ENCODE results near the gene CLEC3A. TPM values are rescaled to one million over a fixed set of nuclear protein-coding genes. Genes with fewer than 3 reads are reported as not detected.
"Not testable (repeated sequence)": the region's sequence is repeated elsewhere in the genome, so short reads cannot be mapped to it uniquely, and the experiment has no call there.

CLEC3A gene
- total and polyA plus RNA-seq, 4 donors = not detected

- Histone ChIP-seq H3K4me3 (ENCODE audit: low read depth in 1 of 3, low read length in 3 of 3) (no peak overlapping the region), H3K36me3 (ENCODE audit: control insufficient read depth in 4 of 4, insufficient read depth in 3 of 4, low read depth in 1 of 4, low read length in 3 of 4) (no peaks in the 10 kb centered on the region), H3K9ac (ENCODE audit: low read depth in 1 of 2, low read length in 2 of 2) (no peak overlapping the region), H3K4me1 (ENCODE audit: control insufficient read depth in 4 of 4, insufficient read depth in 4 of 4, low read length in 3 of 4) (no peaks in the 10 kb centered on the region), H3K9me3 (ENCODE audit: control insufficient read depth in 4 of 4, low read length in 3 of 4) (no peaks in the 10 kb centered on the region), H3K27ac (ENCODE audit: low read depth in 1 of 2, low read length in 2 of 2) (no peak overlapping the region), H3K27me3 (ENCODE audit: control insufficient read depth in 4 of 4, insufficient read depth in 4 of 4, low read length in 3 of 4) (peaks cover 0 to 6% (median 0%) of the 10 kb centered on the region in 4 donors)
- DNase-seq (ENCODE audit: low spot score) = no peak
- TF ChIP-seq GABPA (IDR thresholded peaks at IDR 0.05 in 1 of 2, conservative IDR thresholded peaks at IDR 0.05 in 1 of 2) (no peak), FOXA2 (IDR thresholded peaks at IDR 0.05) (no peak), HNF4A (conservative IDR thresholded peaks at IDR 0.05) (no peak), EGR1 (IDR thresholded peaks at IDR 0.05; ENCODE audit: low read depth in 2 of 2) (no peak), RXRA (IDR thresholded peaks at IDR 0.05) (no peak), FOXA1 (IDR thresholded peaks at IDR 0.05) (no peak), YY1 (IDR thresholded peaks at IDR 0.05) (no peak), TAF1 (conservative IDR thresholded peaks at IDR 0.05) (no peak)
- TF ChIP-seq, protein P1, sequence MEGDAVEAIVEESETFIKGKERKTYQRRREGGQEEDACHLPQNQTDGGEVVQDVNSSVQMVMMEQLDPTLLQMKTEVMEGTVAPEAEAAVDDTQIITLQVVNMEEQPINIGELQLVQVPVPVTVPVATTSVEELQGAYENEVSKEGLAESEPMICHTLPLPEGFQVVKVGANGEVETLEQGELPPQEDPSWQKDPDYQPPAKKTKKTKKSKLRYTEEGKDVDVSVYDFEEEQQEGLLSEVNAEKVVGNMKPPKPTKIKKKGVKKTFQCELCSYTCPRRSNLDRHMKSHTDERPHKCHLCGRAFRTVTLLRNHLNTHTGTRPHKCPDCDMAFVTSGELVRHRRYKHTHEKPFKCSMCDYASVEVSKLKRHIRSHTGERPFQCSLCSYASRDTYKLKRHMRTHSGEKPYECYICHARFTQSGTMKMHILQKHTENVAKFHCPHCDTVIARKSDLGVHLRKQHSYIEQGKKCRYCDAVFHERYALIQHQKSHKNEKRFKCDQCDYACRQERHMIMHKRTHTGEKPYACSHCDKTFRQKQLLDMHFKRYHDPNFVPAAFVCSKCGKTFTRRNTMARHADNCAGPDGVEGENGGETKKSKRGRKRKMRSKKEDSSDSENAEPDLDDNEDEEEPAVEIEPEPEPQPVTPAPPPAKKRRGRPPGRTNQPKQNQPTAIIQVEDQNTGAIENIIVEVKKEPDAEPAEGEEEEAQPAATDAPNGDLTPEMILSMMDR (IDR thresholded peaks at IDR 0.05; ENCODE audit: low read depth, low read length, missing input control) = no peak
- TF ChIP-seq, protein P2, sequence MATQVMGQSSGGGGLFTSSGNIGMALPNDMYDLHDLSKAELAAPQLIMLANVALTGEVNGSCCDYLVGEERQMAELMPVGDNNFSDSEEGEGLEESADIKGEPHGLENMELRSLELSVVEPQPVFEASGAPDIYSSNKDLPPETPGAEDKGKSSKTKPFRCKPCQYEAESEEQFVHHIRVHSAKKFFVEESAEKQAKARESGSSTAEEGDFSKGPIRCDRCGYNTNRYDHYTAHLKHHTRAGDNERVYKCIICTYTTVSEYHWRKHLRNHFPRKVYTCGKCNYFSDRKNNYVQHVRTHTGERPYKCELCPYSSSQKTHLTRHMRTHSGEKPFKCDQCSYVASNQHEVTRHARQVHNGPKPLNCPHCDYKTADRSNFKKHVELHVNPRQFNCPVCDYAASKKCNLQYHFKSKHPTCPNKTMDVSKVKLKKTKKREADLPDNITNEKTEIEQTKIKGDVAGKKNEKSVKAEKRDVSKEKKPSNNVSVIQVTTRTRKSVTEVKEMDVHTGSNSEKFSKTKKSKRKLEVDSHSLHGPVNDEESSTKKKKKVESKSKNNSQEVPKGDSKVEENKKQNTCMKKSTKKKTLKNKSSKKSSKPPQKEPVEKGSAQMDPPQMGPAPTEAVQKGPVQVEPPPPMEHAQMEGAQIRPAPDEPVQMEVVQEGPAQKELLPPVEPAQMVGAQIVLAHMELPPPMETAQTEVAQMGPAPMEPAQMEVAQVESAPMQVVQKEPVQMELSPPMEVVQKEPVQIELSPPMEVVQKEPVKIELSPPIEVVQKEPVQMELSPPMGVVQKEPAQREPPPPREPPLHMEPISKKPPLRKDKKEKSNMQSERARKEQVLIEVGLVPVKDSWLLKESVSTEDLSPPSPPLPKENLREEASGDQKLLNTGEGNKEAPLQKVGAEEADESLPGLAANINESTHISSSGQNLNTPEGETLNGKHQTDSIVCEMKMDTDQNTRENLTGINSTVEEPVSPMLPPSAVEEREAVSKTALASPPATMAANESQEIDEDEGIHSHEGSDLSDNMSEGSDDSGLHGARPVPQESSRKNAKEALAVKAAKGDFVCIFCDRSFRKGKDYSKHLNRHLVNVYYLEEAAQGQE (IDR thresholded peaks at IDR 0.05) = no peak
- WGBS = 71% methylated on average over 9 of the region's 9 CpGs
Observed at GRCh38 chr16:78057803-78058564, 35.6 kb downstream of the CLEC3A start.

- H3K4me3 ChIP-seq (ENCODE audit: low read depth in 1 of 3, low read length in 3 of 3); H3K9ac ChIP-seq (ENCODE audit: low read depth in 1 of 2, low read length in 2 of 2); H3K9me3 ChIP-seq (ENCODE audit: control insufficient read depth in 4 of 4, low read length in 3 of 4); H3K27me3 ChIP-seq (ENCODE audit: control insufficient read depth in 4 of 4, insufficient read depth in 4 of 4, low read length in 3 of 4); H3K27ac ChIP-seq (ENCODE audit: low read depth in 1 of 2, low read length in 2 of 2); H3K4me1 ChIP-seq (ENCODE audit: control insufficient read depth in 4 of 4, insufficient read depth in 4 of 4, low read length in 3 of 4); H3K36me3 ChIP-seq (ENCODE audit: control insufficient read depth in 4 of 4, insufficient read depth in 3 of 4, low read depth in 1 of 4, low read length in 3 of 4); DNase-seq (ENCODE audit: low spot score): not testable (repeated sequence)
- 89% methylated on average over 25 of the region's 25 CpGs for WGBS
Observed at GRCh38 chr16:78059806-78060205, 37.5 kb downstream of the CLEC3A start.

- 41% methylated on average over 5 of the region's 5 CpGs for WGBS
Observed at GRCh38 chr16:78060295-78060694, 37.9 kb downstream of the CLEC3A start.

More at GRCh38 chr16:78060295-78060694, 37.9 kb downstream of the CLEC3A start:
- TF ChIP-seq YY1 (IDR thresholded peaks at IDR 0.05) (no peak), SP1 (IDR thresholded peaks at IDR 0.05) (no peak), HNF4G (IDR thresholded peaks at IDR 0.05) (no peak), RXRA (IDR thresholded peaks at IDR 0.05) (no peak), EGR1 (IDR thresholded peaks at IDR 0.05; ENCODE audit: low read depth in 2 of 2) (no peak), GABPA (IDR thresholded peaks at IDR 0.05 in 1 of 2, conservative IDR thresholded peaks at IDR 0.05 in 1 of 2) (no peak), NR2F2 (IDR thresholded peaks at IDR 0.05) (no peak), RAD21 (IDR thresholded peaks at IDR 0.05) (no peak)
- TF ChIP-seq, protein P2 (IDR thresholded peaks at IDR 0.05) = no peak
- TF ChIP-seq, protein P3, sequence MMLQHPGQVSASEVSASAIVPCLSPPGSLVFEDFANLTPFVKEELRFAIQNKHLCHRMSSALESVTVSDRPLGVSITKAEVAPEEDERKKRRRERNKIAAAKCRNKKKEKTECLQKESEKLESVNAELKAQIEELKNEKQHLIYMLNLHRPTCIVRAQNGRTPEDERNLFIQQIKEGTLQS (IDR thresholded peaks at IDR 0.05) = no peak
- Histone ChIP-seq H3K9ac (ENCODE audit: low read depth in 1 of 2, low read length in 2 of 2) (no peak overlapping the region), H3K9me3 (ENCODE audit: control insufficient read depth in 4 of 4, low read length in 3 of 4) (no peaks in the 10 kb centered on the region), H3K27me3 (ENCODE audit: control insufficient read depth in 4 of 4, insufficient read depth in 4 of 4, low read length in 3 of 4) (peaks cover 0 to 6% (median 0%) of the 10 kb centered on the region in 4 donors), H3K36me3 (ENCODE audit: control insufficient read depth in 4 of 4, insufficient read depth in 3 of 4, low read depth in 1 of 4, low read length in 3 of 4) (no peaks in the 10 kb centered on the region), H3K27ac (ENCODE audit: low read depth in 1 of 2, low read length in 2 of 2) (no peak overlapping the region), H3K4me3 (ENCODE audit: low read depth in 1 of 3, low read length in 3 of 3) (no peak overlapping the region), H3K4me1 (ENCODE audit: control insufficient read depth in 4 of 4, insufficient read depth in 4 of 4, low read length in 3 of 4) (no peaks in the 10 kb centered on the region)
- no peak for DNase-seq (ENCODE audit: low spot score)

Data from liver (tissue), 9 donors.